ENCODE results near the gene CLDN18. TPM values are rescaled to one million over a fixed set of nuclear protein-coding genes. Genes with fewer than 3 reads are reported as not detected.

CLDN18 gene
- total RNA-seq, 4 donors from 2014 or later = 0.13 TPM; not detected in 3

GRCh38 chr3:138065949-138066348 is 56.0 kb downstream of the CLDN18 start:
- intact Hi-C loops (cut with DNase I; ENCODE audit: low total_unique reads) = loop anchor here (5.0 kb wide), 1 partner anchor 56 kb away; no protein-coding TSS in a partner anchor
- 91 to 96% methylated on average over 2 of the region's 2 CpGs for WGBS, 2 donors
- no peak for TF ChIP-seq CTCF (IDR thresholded peaks at IDR 0.05)
- no peak for TF ChIP-seq POLR2A (IDR thresholded peaks at IDR 0.05)
- H3K4me3 ChIP-seq (ENCODE audit: low read depth, poor library complexity, severe bottlenecking) = no peak overlapping the region
- DNase-seq (ENCODE audit: low spot score in 2 of 2) = no peak

- intact Hi-C loops (cut with DNase I; ENCODE audit: low total_unique reads) = loop anchor here (5.0 kb wide), 1 partner anchor 56 kb away; no protein-coding TSS in a partner anchor
These were observed 56.4 kb downstream of the CLDN18 start for GRCh38 chr3:138066383-138066782.

GRCh38 chr3:138066972-138067371 is 57.0 kb downstream of the CLDN18 start:
- DNase-seq (ENCODE audit: low spot score in 2 of 2) = no peak
- WGBS, 2 donors = 92 to 96% methylated on average over 3 of the region's 3 CpGs
- H3K4me3 ChIP-seq (ENCODE audit: low read depth, poor library complexity, severe bottlenecking) = no peak overlapping the region
- TF ChIP-seq CTCF (IDR thresholded peaks at IDR 0.05) (no peak), POLR2A (IDR thresholded peaks at IDR 0.05) (no peak)
- intact Hi-C loops (cut with DNase I; ENCODE audit: low total_unique reads) = loop anchor here (5.0 kb wide), 1 partner anchor 55 kb away; no protein-coding TSS in a partner anchor

More at GRCh38 chr3:138066383-138066782, 56.4 kb downstream of the CLDN18 start:
- DNase-seq (ENCODE audit: low spot score in 2 of 2) = no peak
- 93 to 96% methylated on average over 8 of the region's 8 CpGs for WGBS, 2 donors
- no peak overlapping the region for H3K4me3 ChIP-seq (ENCODE audit: low read depth, poor library complexity, severe bottlenecking)
- TF ChIP-seq POLR2A (IDR thresholded peaks at IDR 0.05) = no peak
- no peak for TF ChIP-seq CTCF (IDR thresholded peaks at IDR 0.05)

GRCh38 chr3:138068046-138068445 is 58.1 kb downstream of the CLDN18 start:
- TF ChIP-seq CTCF (IDR thresholded peaks at IDR 0.05) (no peak), POLR2A (IDR thresholded peaks at IDR 0.05) (no peak)
- intact Hi-C loops (cut with DNase I; ENCODE audit: low total_unique reads) = loop anchor here (5.0 kb wide), 1 partner anchor 54 kb away; no protein-coding TSS in a partner anchor
- WGBS, 2 donors = 82 to 95% methylated on average over 7 to 8 of the region's 8 CpGs

GRCh38 chr3:138068579-138069174 is 58.7 kb downstream of the CLDN18 start:
- intact Hi-C loops (cut with DNase I; ENCODE audit: low total_unique reads) = loop anchor here (5.0 kb wide), 1 partner anchor 54 kb away; no protein-coding TSS in a partner anchor
- H3K4me3 ChIP-seq (ENCODE audit: low read depth, poor library complexity, severe bottlenecking) = no peak overlapping the region
- 28 to 47% methylated on average over 11 to 14 of the region's 14 CpGs for WGBS, 2 donors
- peak; percentile 60 to 95 for DNase-seq (ENCODE audit: low spot score in 2 of 2)
- TF ChIP-seq POLR2A (IDR thresholded peaks at IDR 0.05) = no peak
- peak in 1 of 3 donors; percentile 79 for TF ChIP-seq CTCF (IDR thresholded peaks at IDR 0.05)

More at GRCh38 chr3:138068046-138068445, 58.1 kb downstream of the CLDN18 start:
- no peak for DNase-seq (ENCODE audit: low spot score in 2 of 2)
- no peak overlapping the region for H3K4me3 ChIP-seq (ENCODE audit: low read depth, poor library complexity, severe bottlenecking)
